Neural cell (in vitro differentiated cells): ENCODE data around the gene AGBL1.

Experiments
- POLR2AphosphoS5 ChIP-seq: IDR thresholded peaks from 2 replicates; pipeline ENCODE4 v1.6.1; 2012
- SMC3 ChIP-seq: fragments of 450-650 bp; conservative IDR thresholded peaks from 2 replicates; pipeline ENCODE4 v1.6.1; 2014; ENCODE audit warnings: antibody characterized with exemption, mild to moderate bottlenecking, moderate library complexity; ENCODE audit not compliant: poor library complexity
- TF ChIP-seq, protein P1 (sequence below): fragments of 450-650 bp; IDR thresholded peaks from 2 replicates; pipeline ENCODE4 v1.5.1; 2014; ENCODE audit warnings: antibody characterized with exemption, mild to moderate bottlenecking, moderate library complexity; ENCODE audit not compliant: poor library complexity, severe bottlenecking

- TF ChIP-seq POLR2AphosphoS5 (no peak), SMC3 (no peak)
- TF ChIP-seq, protein P1, sequence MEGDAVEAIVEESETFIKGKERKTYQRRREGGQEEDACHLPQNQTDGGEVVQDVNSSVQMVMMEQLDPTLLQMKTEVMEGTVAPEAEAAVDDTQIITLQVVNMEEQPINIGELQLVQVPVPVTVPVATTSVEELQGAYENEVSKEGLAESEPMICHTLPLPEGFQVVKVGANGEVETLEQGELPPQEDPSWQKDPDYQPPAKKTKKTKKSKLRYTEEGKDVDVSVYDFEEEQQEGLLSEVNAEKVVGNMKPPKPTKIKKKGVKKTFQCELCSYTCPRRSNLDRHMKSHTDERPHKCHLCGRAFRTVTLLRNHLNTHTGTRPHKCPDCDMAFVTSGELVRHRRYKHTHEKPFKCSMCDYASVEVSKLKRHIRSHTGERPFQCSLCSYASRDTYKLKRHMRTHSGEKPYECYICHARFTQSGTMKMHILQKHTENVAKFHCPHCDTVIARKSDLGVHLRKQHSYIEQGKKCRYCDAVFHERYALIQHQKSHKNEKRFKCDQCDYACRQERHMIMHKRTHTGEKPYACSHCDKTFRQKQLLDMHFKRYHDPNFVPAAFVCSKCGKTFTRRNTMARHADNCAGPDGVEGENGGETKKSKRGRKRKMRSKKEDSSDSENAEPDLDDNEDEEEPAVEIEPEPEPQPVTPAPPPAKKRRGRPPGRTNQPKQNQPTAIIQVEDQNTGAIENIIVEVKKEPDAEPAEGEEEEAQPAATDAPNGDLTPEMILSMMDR, result no peak
These were observed 531.9 kb downstream of the AGBL1 start for GRCh38 chr15:86611417-86612040.
